ENCODE measurements around the gene SPACA4. TPM values are rescaled to one million over a fixed set of nuclear protein-coding genes. Genes with fewer than 3 reads are reported as not detected.

The SPACA4 gene
- total RNA-seq, 1 experiment from 2014 or later, result not detected

GRCh38 chr19:48638831-48639381 is 32.4 kb downstream of the SPACA4 start:
- BruUV-seq (replicated peaks), result no TSS peak
- intact Hi-C loops (cut with micrococcal nuclease), result no loop called here
- ChIA-PET CTCF (no interaction called here), POLR2A (interaction anchor here (0.6 kb wide), 1 partner anchor 169 kb away, joined by 4 read pairs; no protein-coding TSS in a partner anchor)
- peaks cover 10% of the 10 kb centered on the region for H3K27me3 Mint-ChIP-seq (ENCODE audit: insufficient read depth, unreplicated experiment)
- no peak overlapping the region for H3K4me3 Mint-ChIP-seq (ENCODE audit: unreplicated experiment)
- peak overlapping the region; percentile 99 for H3K27ac Mint-ChIP-seq (ENCODE audit: low read depth, unreplicated experiment)
- no peak for DNase-seq (ENCODE audit: unreplicated experiment)
- TF ChIP-seq, protein P1, sequence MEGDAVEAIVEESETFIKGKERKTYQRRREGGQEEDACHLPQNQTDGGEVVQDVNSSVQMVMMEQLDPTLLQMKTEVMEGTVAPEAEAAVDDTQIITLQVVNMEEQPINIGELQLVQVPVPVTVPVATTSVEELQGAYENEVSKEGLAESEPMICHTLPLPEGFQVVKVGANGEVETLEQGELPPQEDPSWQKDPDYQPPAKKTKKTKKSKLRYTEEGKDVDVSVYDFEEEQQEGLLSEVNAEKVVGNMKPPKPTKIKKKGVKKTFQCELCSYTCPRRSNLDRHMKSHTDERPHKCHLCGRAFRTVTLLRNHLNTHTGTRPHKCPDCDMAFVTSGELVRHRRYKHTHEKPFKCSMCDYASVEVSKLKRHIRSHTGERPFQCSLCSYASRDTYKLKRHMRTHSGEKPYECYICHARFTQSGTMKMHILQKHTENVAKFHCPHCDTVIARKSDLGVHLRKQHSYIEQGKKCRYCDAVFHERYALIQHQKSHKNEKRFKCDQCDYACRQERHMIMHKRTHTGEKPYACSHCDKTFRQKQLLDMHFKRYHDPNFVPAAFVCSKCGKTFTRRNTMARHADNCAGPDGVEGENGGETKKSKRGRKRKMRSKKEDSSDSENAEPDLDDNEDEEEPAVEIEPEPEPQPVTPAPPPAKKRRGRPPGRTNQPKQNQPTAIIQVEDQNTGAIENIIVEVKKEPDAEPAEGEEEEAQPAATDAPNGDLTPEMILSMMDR (IDR thresholded peaks at IDR 0.05; ENCODE audit: unreplicated experiment), result no peak
- H3K9me3 Mint-ChIP-seq (ENCODE audit: unreplicated experiment), result no peaks in the 10 kb centered on the region
- peaks cover 15% of the 10 kb centered on the region for H3K4me1 Mint-ChIP-seq (ENCODE audit: insufficient read depth, unreplicated experiment)
- peaks cover 7% of the 10 kb centered on the region for H3K36me3 Mint-ChIP-seq (ENCODE audit: insufficient read depth, unreplicated experiment)

DNA sequence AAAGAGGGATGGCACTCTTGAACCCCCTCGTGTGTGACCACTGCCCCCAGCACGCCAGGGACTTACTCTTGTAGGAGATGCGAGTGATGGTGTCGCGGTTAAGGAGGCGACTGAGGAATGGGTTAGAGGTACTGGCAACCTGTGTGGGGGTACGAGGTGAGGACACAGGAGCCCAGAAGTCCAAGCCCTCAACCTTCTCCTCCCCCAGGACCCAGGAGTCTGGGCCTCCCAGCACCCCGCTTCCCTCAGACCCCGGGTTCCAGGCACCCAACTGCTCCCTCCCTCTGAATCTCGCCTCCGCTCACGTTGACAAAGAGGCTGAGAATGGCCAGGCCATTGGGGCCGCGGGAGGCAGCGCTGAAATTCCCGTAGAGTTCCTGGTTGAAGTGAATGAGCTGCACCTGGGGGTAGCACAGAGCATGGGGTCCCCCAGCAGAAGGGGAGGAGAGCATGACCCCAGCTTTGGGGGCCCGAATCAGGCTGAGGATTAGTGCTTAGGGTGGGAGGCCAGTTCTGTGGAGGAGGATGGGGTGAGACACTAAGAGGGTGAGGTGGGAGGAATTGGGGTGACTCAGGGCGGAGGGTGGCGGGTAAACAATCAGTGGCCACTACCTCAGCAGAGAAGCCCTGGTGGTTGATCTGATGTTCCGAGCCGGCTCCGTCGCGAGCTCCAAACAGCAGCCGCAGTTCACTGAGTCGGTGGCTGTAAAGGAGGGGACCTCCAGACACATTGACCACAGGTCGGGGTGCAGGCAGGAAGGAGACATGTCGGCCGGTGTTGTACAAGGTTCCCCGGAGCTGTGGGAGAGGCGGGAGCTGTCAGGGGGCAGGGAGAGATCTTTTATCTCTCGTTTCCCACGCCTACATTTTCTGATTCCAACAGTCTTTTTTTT is 33.2 kb downstream of the SPACA4 start:
- Mint-ChIP-seq H3K4me1 (ENCODE audit: insufficient read depth, unreplicated experiment) (peaks cover 15% of the 10 kb centered on the region), H3K36me3 (ENCODE audit: insufficient read depth, unreplicated experiment) (peaks cover 7% of the 10 kb centered on the region), H3K27ac (ENCODE audit: low read depth, unreplicated experiment) (no peak overlapping the region), H3K4me3 (ENCODE audit: unreplicated experiment) (no peak overlapping the region), H3K9me3 (ENCODE audit: unreplicated experiment) (no peaks in the 10 kb centered on the region), H3K27me3 (ENCODE audit: insufficient read depth, unreplicated experiment) (peaks cover 10% of the 10 kb centered on the region)
- ChIA-PET CTCF (no interaction called here), POLR2A (interaction anchor here (0.6 kb wide), 1 partner anchor 170 kb away, joined by 4 read pairs; no protein-coding TSS in a partner anchor)
- TF ChIP-seq, protein P1 (IDR thresholded peaks at IDR 0.05; ENCODE audit: unreplicated experiment), result no peak
- DNase-seq (ENCODE audit: unreplicated experiment), result no peak
- intact Hi-C loops (cut with micrococcal nuclease), result no loop called here
- BruUV-seq (replicated peaks), result no TSS peak

GRCh38 chr19:48641850-48642249 is 35.3 kb downstream of the SPACA4 start:
- ChIA-PET CTCF (interaction anchor here (0.7 to 1.4 kb wide), 2 partner anchors 134 to 201 kb away, joined by 3 to 7 read pairs; no protein-coding TSS in a partner anchor), POLR2A (interaction anchor here (1.4 kb wide), 1 partner anchor 23 kb away, joined by 5 read pairs; the partner anchor contains the start of genes RPL18 and SPHK2)
- no peak for DNase-seq (ENCODE audit: unreplicated experiment)
- BruUV-seq (replicated peaks), result no TSS peak
- Mint-ChIP-seq H3K4me1 (ENCODE audit: insufficient read depth, unreplicated experiment) (peaks cover 24% of the 10 kb centered on the region), H3K9me3 (ENCODE audit: unreplicated experiment) (no peaks in the 10 kb centered on the region), H3K4me3 (ENCODE audit: unreplicated experiment) (no peak overlapping the region), H3K36me3 (ENCODE audit: insufficient read depth, unreplicated experiment) (peaks cover 7% of the 10 kb centered on the region), H3K27ac (ENCODE audit: low read depth, unreplicated experiment) (no peak overlapping the region), H3K27me3 (ENCODE audit: insufficient read depth, unreplicated experiment) (peaks cover 10% of the 10 kb centered on the region)
- intact Hi-C loops (cut with micrococcal nuclease), result no loop called here
- TF ChIP-seq, protein P1 (IDR thresholded peaks at IDR 0.05; ENCODE audit: unreplicated experiment), result no peak

- Mint-ChIP-seq H3K27ac (ENCODE audit: low read depth, unreplicated experiment) (no peak overlapping the region), H3K36me3 (ENCODE audit: insufficient read depth, unreplicated experiment) (peaks cover 1% of the 10 kb centered on the region), H3K4me1 (ENCODE audit: insufficient read depth, unreplicated experiment) (peaks cover 28% of the 10 kb centered on the region), H3K9me3 (ENCODE audit: unreplicated experiment) (no peaks in the 10 kb centered on the region), H3K27me3 (ENCODE audit: insufficient read depth, unreplicated experiment) (peaks cover 10% of the 10 kb centered on the region), H3K4me3 (ENCODE audit: unreplicated experiment) (no peak overlapping the region)
- no peak for DNase-seq (ENCODE audit: unreplicated experiment)
- intact Hi-C loops (cut with micrococcal nuclease), result no loop called here
- CTCF ChIA-PET, result interaction anchor here (0.7 to 1.4 kb wide), 3 partner anchors 46 to 200 kb away, joined by 4 to 7 read pairs (median 4); no protein-coding TSS in a partner anchor
- POLR2A ChIA-PET, result interaction anchor here (0.9 to 1.4 kb wide), 3 partner anchors 24 to 96 kb away, joined by 3 to 5 read pairs (median 4); partner anchors contain the start of genes RPL18 and SPHK2
- TF ChIP-seq, protein P1 (IDR thresholded peaks at IDR 0.05; ENCODE audit: unreplicated experiment), result no peak
- BruUV-seq (replicated peaks), result no TSS peak
Observed at GRCh38 chr19:48642862-48643261, 36.3 kb downstream of the SPACA4 start.

All from MCF 10A (cell line).